Parathyroid adenoma (tissue), 2 donors: Measurements from ENCODE around the gene LAPTM5.

Experiments
- H2AFZ ChIP-seq: fragments of 300-600 bp; sonication (generic); one replicate; pipeline ENCODE4 v1.7.0; 2017; ENCODE audit warnings: antibody characterized with exemption, mild to moderate bottlenecking
- H3K27ac ChIP-seq: fragments of 300-600 bp; sonication (generic); one replicate; pipeline ENCODE4 v1.7.0; 2017
- H3K27me3 ChIP-seq: fragments of 300-600 bp; sonication (generic); one replicate; pipeline ENCODE4 v1.7.0; 2017; ENCODE audit warnings: low read length; ENCODE audit not compliant: control insufficient read depth, insufficient read depth
- H3K36me3 ChIP-seq: fragments of 300-600 bp; sonication (generic); one replicate; pipeline ENCODE4 v1.7.0; 2017; ENCODE audit warnings: low read length; ENCODE audit not compliant: control insufficient read depth, insufficient read depth
- H3K4me1 ChIP-seq: fragments of 300-600 bp; sonication (generic); one replicate; pipeline ENCODE4 v1.7.0; 2017; ENCODE audit warnings: control low read depth
- H3K4me2 ChIP-seq: fragments of 300-600 bp; sonication (generic); one replicate; pipeline ENCODE4 v1.7.0; 2017; ENCODE audit warnings: low read length
- H3K4me3 ChIP-seq: fragments of 300-600 bp; sonication (generic); one replicate; pipeline ENCODE4 v1.7.0; 2017; ENCODE audit warnings: low read depth, low read length
- H3K79me2 ChIP-seq: fragments of 300-600 bp; sonication (generic); one replicate; pipeline ENCODE4 v1.7.0; 2017; ENCODE audit warnings: control low read depth
- H3K9ac ChIP-seq: fragments of 300-600 bp; sonication (generic); one replicate; pipeline ENCODE4 v1.7.0; 2017; ENCODE audit warnings: mild to moderate bottlenecking
- H3K9me3 ChIP-seq: fragments of 300-600 bp; sonication (generic); one replicate; pipeline ENCODE4 v1.7.0; 2017; ENCODE audit warnings: low read length; ENCODE audit not compliant: control insufficient read depth
- CTCF ChIP-seq: fragments of 300-600 bp; sonication (generic); IDR thresholded peaks from one replicate; pipeline ENCODE4 v1.7.0; 2017; ENCODE audit warnings: antibody characterized with exemption, mild to moderate bottlenecking
- donor health status: primary hyperparathyroidism.

LAPTM5 gene

GRCh38 chr1:30728340-30728739, 29.2 kb downstream of the LAPTM5 start:
- TF ChIP-seq CTCF: no peak
- no peak overlapping the region for H3K27ac ChIP-seq
- H2AFZ ChIP-seq: no peak overlapping the region
- no peaks in the 10 kb centered on the region for H3K79me2 ChIP-seq
- no peak overlapping the region for H3K4me3 ChIP-seq
- no peaks in the 10 kb centered on the region for H3K9me3 ChIP-seq
- no peaks in the 10 kb centered on the region for H3K36me3 ChIP-seq
- no peaks in the 10 kb centered on the region for H3K27me3 ChIP-seq
- no peak overlapping the region for H3K4me2 ChIP-seq
- H3K9ac ChIP-seq: no peak overlapping the region
- no peaks in the 10 kb centered on the region for H3K4me1 ChIP-seq

- no peaks in the 10 kb centered on the region for H3K36me3 ChIP-seq
- no peak overlapping the region for H3K4me2 ChIP-seq
- no peak overlapping the region for H2AFZ ChIP-seq
- H3K9me3 ChIP-seq: no peaks in the 10 kb centered on the region
- no peak overlapping the region for H3K9ac ChIP-seq
- TF ChIP-seq CTCF: no peak
- H3K4me3 ChIP-seq: no peak overlapping the region
- no peaks in the 10 kb centered on the region for H3K79me2 ChIP-seq
- no peak overlapping the region for H3K27ac ChIP-seq
- no peaks in the 10 kb centered on the region for H3K4me1 ChIP-seq
- H3K27me3 ChIP-seq: no peaks in the 10 kb centered on the region
Measured at GRCh38 chr1:30727824-30728223, 29.8 kb downstream of the LAPTM5 start.

- Histone ChIP-seq H3K4me3 (no peak overlapping the region), H3K9ac (no peak overlapping the region), H3K4me1 (no peaks in the 10 kb centered on the region), H3K27me3 (no peaks in the 10 kb centered on the region), H3K9me3 (no peaks in the 10 kb centered on the region), H3K27ac (no peak overlapping the region), H3K79me2 (no peaks in the 10 kb centered on the region), H3K4me2 (no peak overlapping the region), H3K36me3 (no peaks in the 10 kb centered on the region), H2AFZ (no peak overlapping the region)
- no peak for TF ChIP-seq CTCF
Measured at GRCh38 chr1:30726773-30727684, 30.5 kb downstream of the LAPTM5 start.

GRCh38 chr1:30726236-30726635, 31.3 kb downstream of the LAPTM5 start:
- Histone ChIP-seq H2AFZ (no peak overlapping the region), H3K27me3 (no peaks in the 10 kb centered on the region), H3K27ac (no peak overlapping the region), H3K4me2 (no peak overlapping the region), H3K4me3 (no peak overlapping the region), H3K9me3 (no peaks in the 10 kb centered on the region), H3K9ac (no peak overlapping the region), H3K79me2 (no peaks in the 10 kb centered on the region), H3K4me1 (no peaks in the 10 kb centered on the region), H3K36me3 (no peaks in the 10 kb centered on the region)
- no peak for TF ChIP-seq CTCF
